K562 treated with DMSO at 1 percent for 4 hours (cell line): ENCODE measurements around the gene DAPK2. TPM values are rescaled to one million over a fixed set of nuclear protein-coding genes. Genes with fewer than 3 reads are reported as not detected.

Source experiments
- total RNA-seq: library from RNA; unstranded; fragments of 300-600 nt; gene quantifications from 2 replicates; pipeline ENCODE4 v1.2.3, GENCODE V29; 2022; ENCODE audit not compliant: insufficient read depth

The DAPK2 gene
- 3.7 and 6.5 TPM in 2 replicates for total RNA-seq

GRCh38 chr15:64046421-64047153, at the start of gene DAPK2:
Gene DAPK2, minus strand, starts transcription at chr15:64046485. Its CDS starts 6,224 bp downstream, at chr15:64040261.

GRCh38 chr15:64093627-64094417, 47.5 kb upstream of the DAPK2 start, which contains the start of gene CIAO2A:
Gene CIAO2A, minus strand, starts transcription at chr15:64093838. Its CDS starts 70 bp downstream, at chr15:64093768.

Other genes starting within 250 kb of the DAPK2 start
- 77.8 and 124 TPM in 2 replicates for gene HERC1, start 212.5 kb downstream of the DAPK2 start, total RNA-seq
- 115 and 142 TPM in 2 replicates for gene CIAO2A, start 47.4 kb upstream of the DAPK2 start, total RNA-seq
- gene SNX1, start 49.5 kb upstream of the DAPK2 start, total RNA-seq: 45.4 and 74.6 TPM in 2 replicates
- 0.80 and 0.98 TPM in 2 replicates for gene SNX22, start 105.2 kb upstream of the DAPK2 start, total RNA-seq
- 507 and 567 TPM in 2 replicates for gene PPIB, start 116.5 kb upstream of the DAPK2 start, total RNA-seq